Activated CD4-positive, alpha-beta memory T cell treated with anti-CD3 and anti-CD28 coated beads for 36 hours (primary cell): ENCODE results near the gene TTC27. TPM values are rescaled to one million over a fixed set of nuclear protein-coding genes. Genes with fewer than 3 reads are reported as not detected.

Experiments
- CTCF ChIA-PET: fragments of 350-600 bp; sonication (Branson Sonifier 250); formaldehyde crosslinking; loops from one replicate; lab custom pipeline; 2021; ENCODE audit warnings: antibody characterized with exemption, inconsistent platforms; lab: Charles Lee
- POLR2A ChIA-PET: fragments of 350-600 bp; sonication (Branson Sonifier 250); formaldehyde crosslinking; loops from one replicate; lab custom pipeline; 2021; ENCODE audit warnings: antibody characterized with exemption; lab: Charles Lee
- DNase-seq: peaks from one replicate; pipeline ENCODE4 v3.0.0-alpha.2; 2020
- H3K27ac Mint-ChIP-seq: one replicate; pipeline ENCODE4 v1.8.0; 2021; ENCODE audit warnings: mixed read lengths
- H3K27me3 Mint-ChIP-seq: one replicate; pipeline ENCODE4 v1.8.0; 2021; ENCODE audit warnings: mixed read lengths
- H3K36me3 Mint-ChIP-seq: one replicate; pipeline ENCODE4 v1.8.0; 2021; ENCODE audit warnings: mixed read lengths
- H3K4me1 Mint-ChIP-seq: one replicate; pipeline ENCODE4 v1.8.0; 2021; ENCODE audit warnings: low read depth, mixed read lengths
- H3K4me3 Mint-ChIP-seq: one replicate; pipeline ENCODE4 v1.8.0; 2021; ENCODE audit warnings: mild to moderate bottlenecking, mixed read lengths
- H3K9me3 Mint-ChIP-seq: one replicate; pipeline ENCODE4 v1.8.0; 2021; ENCODE audit warnings: mixed read lengths
- intact Hi-C: fragments of 100-400 bp; cut with micrococcal nuclease; formaldehyde crosslinking; loops from one replicate; pipeline ENCODE4 v1.15.1; 2023
- total RNA-seq, 2 experiments: library from RNA; stranded (reverse); gene quantifications; one replicate each; pipeline ENCODE4 v1.2.3, GENCODE V29; 2021

Gene TTC27
- total RNA-seq, 2 experiments from 2014 or later: 27.9 to 29.8 TPM

- no peak overlapping the region for H3K4me3 Mint-ChIP-seq
- H3K9me3 Mint-ChIP-seq: no peaks in the 10 kb centered on the region
- peaks cover 18% of the 10 kb centered on the region for H3K36me3 Mint-ChIP-seq
- no peaks in the 10 kb centered on the region for H3K27me3 Mint-ChIP-seq
- intact Hi-C loops: loop anchor here (2.0 kb wide), 2 partner anchors 174 to 600 kb away; partner anchors contain the start of gene LTBP1
- H3K4me1 Mint-ChIP-seq: peaks cover 7% of the 10 kb centered on the region
- ChIA-PET POLR2A (no interaction called here), CTCF (interaction anchor here (0.9 to 2.7 kb wide), 5 partner anchors 9 to 599 kb away, joined by 3 to 10 read pairs (median 3); no protein-coding TSS in a partner anchor)
- no peak for DNase-seq
- H3K27ac Mint-ChIP-seq: no peak overlapping the region
Measured at GRCh38 chr2:32772638-32773447, 145.0 kb downstream of the TTC27 start.

DNA sequence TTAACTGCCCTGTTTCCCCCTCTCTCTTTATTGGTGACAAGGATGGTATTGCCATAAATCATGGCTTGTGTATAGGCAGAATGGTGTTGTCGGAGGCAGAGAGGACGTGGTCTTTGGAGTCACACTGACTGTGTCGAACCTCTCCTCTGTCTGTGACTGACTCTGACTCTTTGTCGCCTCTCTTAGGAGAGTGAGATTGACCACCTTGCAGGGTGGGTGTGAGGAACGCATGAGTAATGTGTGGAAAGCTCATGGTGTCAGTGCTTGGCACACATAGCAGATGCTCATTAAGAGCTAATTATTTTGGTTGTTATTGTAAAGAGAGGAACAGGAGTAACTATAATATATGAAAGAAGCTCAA lies 145.6 kb downstream of the TTC27 start:
- ChIA-PET POLR2A (interaction anchor here (0.6 kb wide), 1 partner anchor 105 kb away, joined by 3 read pairs; no protein-coding TSS in a partner anchor), CTCF (interaction anchor here (0.9 to 2.7 kb wide), 5 partner anchors 10 to 598 kb away, joined by 3 to 10 read pairs (median 3); no protein-coding TSS in a partner anchor)
- H3K27ac Mint-ChIP-seq: no peak overlapping the region
- peaks cover 2% of the 10 kb centered on the region for H3K9me3 Mint-ChIP-seq
- peaks cover 7% of the 10 kb centered on the region for H3K4me1 Mint-ChIP-seq
- no peaks in the 10 kb centered on the region for H3K27me3 Mint-ChIP-seq
- intact Hi-C loops: loop anchor here (2.0 kb wide), 2 partner anchors 173 to 599 kb away; partner anchors contain the start of gene LTBP1
- no peak overlapping the region for H3K4me3 Mint-ChIP-seq
- H3K36me3 Mint-ChIP-seq: peaks cover 21% of the 10 kb centered on the region
- DNase-seq: no peak

DNA sequence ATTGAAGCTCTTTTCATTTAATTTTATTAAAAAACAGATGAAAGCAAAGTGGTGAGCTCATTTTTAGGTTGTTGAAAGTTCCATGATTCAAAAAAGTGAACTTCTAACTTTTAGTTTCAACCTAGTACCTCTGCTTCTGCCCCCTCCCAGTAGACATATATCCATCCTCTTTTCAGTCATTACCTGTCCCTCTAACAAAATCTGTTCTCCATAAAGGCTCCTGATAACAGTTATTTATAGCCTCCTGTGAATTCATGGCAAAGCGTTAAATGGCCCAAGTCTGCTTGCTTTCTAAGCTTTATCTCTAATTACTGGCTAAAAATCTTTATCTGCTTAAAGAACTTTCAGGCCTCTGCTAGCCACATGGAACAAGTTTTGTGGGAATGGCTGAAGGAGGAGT lies 148.1 kb downstream of the TTC27 start:
- Mint-ChIP-seq H3K36me3 (peaks cover 43% of the 10 kb centered on the region), H3K9me3 (peaks cover 12% of the 10 kb centered on the region), H3K4me3 (no peak overlapping the region), H3K4me1 (peaks cover 7% of the 10 kb centered on the region), H3K27ac (no peak overlapping the region), H3K27me3 (no peaks in the 10 kb centered on the region)
- intact Hi-C loops: no loop called here
- DNase-seq: no peak
- CTCF ChIA-PET: interaction anchor here (0.9 kb wide), 1 partner anchor 12 kb away, joined by 3 read pairs; no protein-coding TSS in a partner anchor
- POLR2A ChIA-PET: no interaction called here

- peaks cover 52% of the 10 kb centered on the region for H3K36me3 Mint-ChIP-seq
Measured at GRCh38 chr2:32777714-32778113, 149.9 kb downstream of the TTC27 start.

GRCh38 chr2:32780961-32781360 lies 153.1 kb downstream of the TTC27 start:
- ChIA-PET POLR2A (no interaction called here), CTCF (no interaction called here)
- intact Hi-C loops: no loop called here
- no peak overlapping the region for H3K4me3 Mint-ChIP-seq
- no peak overlapping the region for H3K27ac Mint-ChIP-seq
- no peaks in the 10 kb centered on the region for H3K27me3 Mint-ChIP-seq
- H3K36me3 Mint-ChIP-seq: peaks cover 70% of the 10 kb centered on the region
- H3K4me1 Mint-ChIP-seq: peaks cover under 1% of the 10 kb centered on the region
- DNase-seq: no peak
- H3K9me3 Mint-ChIP-seq: peaks cover 16% of the 10 kb centered on the region

More at GRCh38 chr2:32777714-32778113, 149.9 kb downstream of the TTC27 start:
- H3K27me3 Mint-ChIP-seq: no peaks in the 10 kb centered on the region
- intact Hi-C loops: no loop called here
- CTCF ChIA-PET: no interaction called here
- no peak overlapping the region for H3K4me3 Mint-ChIP-seq
- POLR2A ChIA-PET: no interaction called here
- peaks cover 16% of the 10 kb centered on the region for H3K9me3 Mint-ChIP-seq
- H3K27ac Mint-ChIP-seq: no peak overlapping the region
- peaks cover 7% of the 10 kb centered on the region for H3K4me1 Mint-ChIP-seq
- no peak for DNase-seq

DNA sequence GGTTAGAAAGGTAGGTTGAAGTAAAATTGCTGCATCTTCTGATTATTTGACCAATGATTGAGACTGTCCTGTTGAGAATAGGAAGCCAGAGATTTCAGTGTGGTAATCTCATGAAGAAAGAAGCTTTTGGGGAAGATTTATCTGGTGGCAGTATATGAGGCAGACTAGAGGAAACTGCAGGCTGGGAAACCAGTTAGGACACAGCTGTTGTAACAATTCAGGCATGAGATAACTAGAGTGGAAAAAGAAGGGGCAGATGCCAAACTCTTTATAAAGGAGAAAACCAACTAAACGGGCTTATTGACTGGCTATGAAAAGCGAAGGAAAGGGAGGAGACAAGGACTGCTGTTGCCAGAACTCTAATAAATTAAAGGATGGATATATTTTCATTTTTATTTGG lies 155.6 kb downstream of the TTC27 start:
- peaks cover 64% of the 10 kb centered on the region for H3K36me3 Mint-ChIP-seq
- CTCF ChIA-PET: no interaction called here
- DNase-seq: no peak
- no peaks in the 10 kb centered on the region for H3K27me3 Mint-ChIP-seq
- intact Hi-C loops: no loop called here
- H3K4me3 Mint-ChIP-seq: no peak overlapping the region
- H3K27ac Mint-ChIP-seq: no peak overlapping the region
- peaks cover 14% of the 10 kb centered on the region for H3K9me3 Mint-ChIP-seq
- POLR2A ChIA-PET: no interaction called here
- no peaks in the 10 kb centered on the region for H3K4me1 Mint-ChIP-seq

DNA sequence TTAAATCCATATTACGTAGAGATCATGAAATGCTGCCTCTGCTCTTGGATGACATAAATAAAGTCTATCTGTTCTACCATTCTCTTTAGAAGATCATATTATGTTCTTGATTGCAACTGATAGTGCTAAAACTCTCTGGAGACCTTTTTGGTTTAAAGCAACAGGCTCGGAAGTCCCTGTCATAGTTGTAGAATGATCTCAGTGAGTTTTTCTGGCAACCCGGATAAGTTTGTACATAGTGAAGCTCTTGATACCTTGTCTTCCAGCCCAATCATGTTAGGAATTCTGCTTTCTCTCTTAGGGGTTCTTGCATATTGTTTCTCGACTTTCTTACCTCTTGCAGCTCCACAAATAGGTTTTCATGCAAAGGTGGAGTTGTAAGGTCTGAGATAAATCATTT lies 156.1 kb downstream of the TTC27 start:
- intact Hi-C loops: no loop called here
- Mint-ChIP-seq H3K27ac (no peak overlapping the region), H3K4me3 (no peak overlapping the region), H3K4me1 (no peaks in the 10 kb centered on the region), H3K9me3 (peaks cover 14% of the 10 kb centered on the region), H3K27me3 (no peaks in the 10 kb centered on the region), H3K36me3 (peaks cover 60% of the 10 kb centered on the region)
- ChIA-PET CTCF (no interaction called here), POLR2A (no interaction called here)
- no peak for DNase-seq

GRCh38 chr2:32787207-32787606 lies 159.4 kb downstream of the TTC27 start:
- Mint-ChIP-seq H3K27me3 (no peaks in the 10 kb centered on the region), H3K36me3 (peaks cover 48% of the 10 kb centered on the region), H3K27ac (no peak overlapping the region), H3K4me3 (no peak overlapping the region), H3K9me3 (no peaks in the 10 kb centered on the region), H3K4me1 (no peaks in the 10 kb centered on the region)
- CTCF ChIA-PET: no interaction called here
- intact Hi-C loops: no loop called here
- DNase-seq: no peak
- POLR2A ChIA-PET: no interaction called here

DNA sequence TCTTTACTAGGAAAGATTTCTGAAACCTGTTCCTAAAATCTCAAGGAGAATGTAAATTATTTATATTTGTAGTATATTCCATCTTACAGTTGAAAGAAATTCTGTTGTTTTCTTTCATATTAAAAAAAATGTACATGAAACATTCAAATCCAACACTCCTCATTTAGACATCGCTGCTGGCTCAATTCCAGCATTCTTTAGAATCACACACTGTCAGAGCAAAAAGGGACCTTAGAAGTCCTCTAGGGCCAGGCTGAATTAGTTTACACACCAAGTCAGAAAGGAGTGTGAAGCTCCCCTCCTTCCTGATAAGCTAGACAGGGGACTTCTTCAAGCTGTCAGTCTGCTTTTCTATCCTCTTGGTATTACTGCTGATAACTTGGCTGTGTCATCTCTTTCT lies 160.3 kb downstream of the TTC27 start:
- no peak for DNase-seq
- Mint-ChIP-seq H3K4me3 (no peak overlapping the region), H3K27ac (no peak overlapping the region), H3K36me3 (peaks cover 52% of the 10 kb centered on the region), H3K27me3 (no peaks in the 10 kb centered on the region), H3K9me3 (no peaks in the 10 kb centered on the region), H3K4me1 (no peaks in the 10 kb centered on the region)
- CTCF ChIA-PET: no interaction called here
- POLR2A ChIA-PET: no interaction called here
- intact Hi-C loops: no loop called here

DNA sequence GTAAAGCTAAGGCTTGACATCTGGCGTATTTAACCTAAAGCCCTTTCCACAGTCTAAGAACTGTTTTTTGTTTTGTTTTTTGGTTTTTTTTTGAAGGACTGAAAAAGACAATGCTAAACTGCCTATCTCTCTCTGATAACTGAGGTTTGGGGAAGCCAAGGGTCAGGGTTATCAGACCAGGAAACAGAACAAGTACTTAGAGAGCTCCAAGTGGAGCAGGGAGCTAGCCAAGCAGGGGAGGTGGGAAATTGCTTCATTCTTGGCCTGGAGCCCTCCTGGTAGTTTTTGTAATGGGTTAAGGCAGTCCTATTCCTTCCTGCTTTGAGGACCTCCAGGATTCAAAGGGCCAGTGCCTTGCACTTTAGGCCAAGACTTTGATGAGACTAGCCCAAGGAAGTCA lies 164.6 kb downstream of the TTC27 start:
- no peak for DNase-seq
- Mint-ChIP-seq H3K36me3 (peaks cover 38% of the 10 kb centered on the region), H3K4me3 (no peak overlapping the region), H3K27ac (no peak overlapping the region), H3K9me3 (no peaks in the 10 kb centered on the region), H3K4me1 (no peaks in the 10 kb centered on the region), H3K27me3 (no peaks in the 10 kb centered on the region)
- intact Hi-C loops: no loop called here
- POLR2A ChIA-PET: interaction anchor here (0.6 kb wide), 1 partner anchor 42 kb away, joined by 4 read pairs; no protein-coding TSS in a partner anchor
- CTCF ChIA-PET: no interaction called here

DNA sequence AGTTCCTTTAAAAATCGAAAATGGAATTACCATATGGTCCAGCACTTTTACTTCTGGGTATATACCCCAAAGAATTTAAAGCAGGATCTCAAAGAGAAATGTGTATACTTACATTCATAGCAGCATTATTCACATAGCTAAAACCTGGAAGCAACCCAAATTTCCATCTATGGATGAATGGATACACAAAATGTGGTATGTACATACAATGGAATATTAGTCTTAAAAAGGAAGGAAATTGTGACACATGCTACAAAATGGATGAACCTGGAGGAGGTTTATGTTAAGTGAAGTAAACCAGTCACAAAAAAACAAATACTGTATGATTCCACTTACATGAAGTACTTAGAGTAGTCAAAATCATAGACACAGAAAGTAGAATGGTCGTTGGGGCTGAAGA lies 171.0 kb downstream of the TTC27 start:
- intact Hi-C loops: no loop called here
- DNase-seq: no peak
- Mint-ChIP-seq H3K9me3 (no peaks in the 10 kb centered on the region), H3K4me1 (no peaks in the 10 kb centered on the region), H3K27ac (no peak overlapping the region), H3K4me3 (no peak overlapping the region), H3K27me3 (no peaks in the 10 kb centered on the region), H3K36me3 (peaks cover 22% of the 10 kb centered on the region)
- ChIA-PET POLR2A (no interaction called here), CTCF (no interaction called here)

DNA sequence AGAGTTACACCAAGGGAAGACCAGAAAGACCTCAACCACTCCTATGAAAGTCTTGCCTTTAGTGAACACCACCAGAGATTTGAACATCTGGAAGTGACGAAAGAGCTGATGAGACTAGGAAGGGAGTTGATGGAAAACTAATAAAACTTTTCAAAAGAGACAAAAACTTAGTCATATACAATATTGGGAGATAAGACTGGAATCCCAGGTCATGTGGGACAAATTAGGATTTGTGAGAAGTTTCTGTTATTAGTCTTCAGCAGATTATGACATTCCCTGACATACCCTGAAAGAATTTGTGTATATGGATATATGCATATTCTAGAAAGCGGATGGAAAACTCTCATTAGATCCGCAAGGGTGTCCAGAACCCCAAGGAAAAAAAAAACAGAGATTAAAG lies 173.9 kb downstream of the TTC27 start:
- Mint-ChIP-seq H3K27ac (no peak overlapping the region), H3K4me1 (no peaks in the 10 kb centered on the region), H3K9me3 (no peaks in the 10 kb centered on the region), H3K4me3 (no peak overlapping the region), H3K36me3 (peaks cover 6% of the 10 kb centered on the region), H3K27me3 (no peaks in the 10 kb centered on the region)
- no peak for DNase-seq
- ChIA-PET POLR2A (no interaction called here), CTCF (no interaction called here)
- intact Hi-C loops: no loop called here

DNA sequence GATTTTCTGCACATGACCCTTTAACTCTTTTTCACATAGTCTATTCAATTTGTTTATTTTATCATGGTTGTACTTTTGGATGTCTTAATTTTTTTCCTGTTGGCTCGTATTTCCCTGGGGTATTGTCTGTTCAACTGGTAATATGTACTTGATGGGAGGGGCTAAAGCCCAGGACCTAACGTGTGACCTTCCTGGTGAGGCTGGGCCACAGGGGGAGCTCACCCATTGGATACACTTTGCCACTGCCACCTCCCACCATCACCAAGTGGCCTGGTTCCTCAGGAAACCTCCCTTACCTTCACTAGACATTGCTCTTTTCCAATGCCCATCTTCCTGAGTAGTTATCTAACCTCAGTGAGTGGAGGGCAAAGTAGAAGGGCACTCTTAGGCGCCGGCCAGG lies 175.0 kb downstream of the TTC27 start:
- H3K36me3 Mint-ChIP-seq: peaks cover 6% of the 10 kb centered on the region
- CTCF ChIA-PET: no interaction called here
- H3K27me3 Mint-ChIP-seq: no peaks in the 10 kb centered on the region
- H3K4me1 Mint-ChIP-seq: no peaks in the 10 kb centered on the region
- no peak overlapping the region for H3K4me3 Mint-ChIP-seq
- POLR2A ChIA-PET: no interaction called here
- no peak for DNase-seq
- intact Hi-C loops: no loop called here
- no peak overlapping the region for H3K27ac Mint-ChIP-seq
- H3K9me3 Mint-ChIP-seq: no peaks in the 10 kb centered on the region
